HCT116 (cell line): ENCODE measurements around the gene SCAMP1. TPM values are rescaled to one million over a fixed set of nuclear protein-coding genes. Genes with fewer than 3 reads are reported as not detected.

Source experiments
- ATAC-seq: fragments of 200-7000 bp; cut with Tn5 transposase; 2 replicates; pipeline ENCODE4 v1.9.1; 2020; ENCODE audit warnings: mild to moderate bottlenecking, moderate library complexity
- BruUV-seq: library from RNA; stranded (reverse); fragments of 400-500 nt; replicated peaks from 2 replicates; lab custom pipeline; 2021; lab: Mats Ljungman, UMichigan
- CTCF ChIA-PET: fragments of 300-600 bp; sonication (Branson Sonifier 250); formaldehyde crosslinking; loops from one replicate; lab custom pipeline; 2021; ENCODE audit warnings: antibody characterized with exemption; lab: Charles Lee
- POLR2A ChIA-PET: fragments of 300-600, 350-600 bp; sonication (Branson Sonifier 250); formaldehyde crosslinking; loops from one replicate; lab custom pipeline; 2021; ENCODE audit warnings: antibody characterized with exemption; lab: Charles Lee
- RAD21 ChIA-PET, 2 experiments: fragments of 300-600 bp; sonication (Branson Sonifier 250); formaldehyde crosslinking; loops; one replicate each; lab custom pipeline; 2023; ENCODE audit warnings: low total read pairs in 2 of 2; ENCODE audit not compliant: uncharacterized antibody in 2 of 2, unreplicated experiment in 2 of 2, low non-redundant PET in 1 of 2; lab: Charles Lee
- DNase-seq: peaks from one replicate; pipeline ENCODE4 v3.0.0-alpha.2; 2010; ENCODE audit warnings: low read depth, low spot score
- H2AFZ ChIP-seq: fragments of 200-600 bp; shearing (Covaris generic), sonication (generic); 2 replicates; pipeline ENCODE4 v1.6.1; 2017; ENCODE audit warnings: low read depth, mixed run types, mixed read lengths, antibody characterized with exemption, low read length; ENCODE audit not compliant: poor library complexity, severe bottlenecking
- H3K27ac ChIP-seq: 2 replicates; pipeline ENCODE4 v1.5.1; 2012; ENCODE audit warnings: low read depth, low read length
- H3K27me3 ChIP-seq: fragments of 200-600 bp; sonication (generic); 2 replicates; pipeline ENCODE4 v1.6.1; 2016; ENCODE audit warnings: mixed run types, low read length, mixed read lengths; ENCODE audit not compliant: insufficient read depth
- H3K36me3 ChIP-seq, 2 experiments: fragments of 200-500 bp in 1 of 2; fragments of 200-600 bp in 1 of 2; sonication (Bioruptor generic) in 1 of 2; sonication (generic) in 1 of 2; 2 replicates each; pipeline versions ENCODE4 v1.5.1 to v1.6.1; 2014 to 2016; ENCODE audit warnings: low read length in 2 of 2, inconsistent platforms in 1 of 2, mixed read lengths in 1 of 2, mixed run types in 1 of 2; ENCODE audit not compliant: insufficient read depth in 2 of 2, control insufficient read depth in 1 of 2
- H3K4me1 ChIP-seq, 2 experiments: fragments of 200-600 bp in 1 of 2; sonication (generic) in 1 of 2; 2 replicates each; pipeline versions ENCODE4 v1.5.1 to v1.6.1; 2012 to 2017; ENCODE audit warnings: low read length in 2 of 2, inconsistent platforms in 1 of 2, mild to moderate bottlenecking in 1 of 2, mixed read lengths in 1 of 2, mixed run types in 1 of 2, moderate library complexity in 1 of 2; ENCODE audit not compliant: insufficient read depth in 2 of 2, control insufficient read depth in 1 of 2
- H3K4me2 ChIP-seq: fragments of 200-600 bp; sonication (generic); 2 replicates; pipeline ENCODE4 v1.6.1; 2017; ENCODE audit warnings: mixed run types, low read length, mixed read lengths
- H3K4me3 ChIP-seq, 2 experiments: fragments of 200-600 bp in 1 of 2; sonication (generic) in 1 of 2; replicated peaks in 1 of 2; 2 replicates each; pipeline ENCODE4 v1.5.1; 2011 to 2016; ENCODE audit warnings: low read length in 2 of 2, control low read depth in 1 of 2, low read depth in 1 of 2, mild to moderate bottlenecking in 1 of 2, mixed read lengths in 1 of 2, mixed run types in 1 of 2
- H3K79me2 ChIP-seq: fragments of 200-600 bp; sonication (generic); 2 replicates; pipeline ENCODE4 v1.6.1; 2017; ENCODE audit warnings: mild to moderate bottlenecking, mixed run types, low read length, moderate library complexity, mixed read lengths; ENCODE audit not compliant: insufficient read depth
- H3K9ac ChIP-seq: fragments of 200-600 bp; sonication (generic); 2 replicates; pipeline ENCODE4 v1.6.1; 2016; ENCODE audit warnings: low read length, mixed read lengths
- H3K9me2 ChIP-seq: fragments of 200-600 bp; sonication (generic), shearing (Covaris generic); 2 replicates; pipeline ENCODE4 v1.6.1; 2017; ENCODE audit warnings: mixed run types, mild to moderate bottlenecking, moderate library complexity; ENCODE audit not compliant: insufficient read depth
- H3K9me3 ChIP-seq, 2 experiments: fragments of 200-500 bp in 1 of 2; fragments of 200-600 bp in 1 of 2; sonication (Bioruptor generic) in 1 of 2; sonication (generic) in 1 of 2; 2 replicates each; pipeline ENCODE4 v1.6.1; 2014 to 2017; ENCODE audit warnings: low read length in 2 of 2, mixed read lengths in 2 of 2, inconsistent platforms in 1 of 2, low read depth in 1 of 2, mild to moderate bottlenecking in 1 of 2, mixed run types in 1 of 2, moderate library complexity in 1 of 2; ENCODE audit not compliant: control insufficient read depth in 1 of 2, insufficient read depth in 1 of 2
- H4K20me1 ChIP-seq: fragments of 200-600 bp; sonication (generic), shearing (Covaris generic); 2 replicates; pipeline ENCODE4 v1.6.1; 2017; ENCODE audit warnings: mixed run types, mild to moderate bottlenecking, moderate library complexity; ENCODE audit not compliant: insufficient read depth
- CEBPB ChIP-seq: IDR thresholded peaks from 2 replicates; pipeline ENCODE4 v1.6.1; 2012; ENCODE audit warnings: low read depth
- CTCF ChIP-seq, 3 experiments: fragments of 200-600 bp in 1 of 3; sonication (generic) in 1 of 3; IDR thresholded peaks in 2 of 3; conservative IDR thresholded peaks in 1 of 3; 2 replicates each; pipeline ENCODE4 v1.5.1; 2012 to 2017; ENCODE audit warnings: low read depth in 2 of 3, low read length in 2 of 3, antibody characterized with exemption in 1 of 3, borderline replicate concordance in 1 of 3, control low read depth in 1 of 3, mild to moderate bottlenecking in 1 of 3, mixed read lengths in 1 of 3, mixed run types in 1 of 3, moderate library complexity in 1 of 3; ENCODE audit not compliant: insufficient read depth in 1 of 3
- FOSL1 ChIP-seq: IDR thresholded peaks from 2 replicates; pipeline ENCODE4 v1.6.1; 2012; ENCODE audit warnings: low read depth
- JUND ChIP-seq: IDR thresholded peaks from 2 replicates; pipeline ENCODE4 v1.6.1; 2012
- REST ChIP-seq: IDR thresholded peaks from 2 replicates; pipeline ENCODE4 v1.6.1; 2012; ENCODE audit warnings: low read depth
- SIN3A ChIP-seq: IDR thresholded peaks from 2 replicates; pipeline ENCODE4 v1.6.1; 2012; ENCODE audit warnings: low read depth
- SRF ChIP-seq: IDR thresholded peaks from 2 replicates; pipeline ENCODE4 v1.6.1; 2012; ENCODE audit warnings: low read depth
- ZFX ChIP-seq: fragments of 450-650 bp; IDR thresholded peaks from 2 replicates; pipeline ENCODE4 v1.6.1; 2017
- intact Hi-C: fragments of 100-400 bp; cut with micrococcal nuclease; formaldehyde crosslinking; loops from 2 replicates; pipeline ENCODE4 v1.10.0; 2022
- total RNA-seq: library from RNA; stranded (reverse); gene quantifications from one replicate; pipeline ENCODE4 v1.2.1, GENCODE V29; 2021; ENCODE audit not compliant: unreplicated experiment

Gene SCAMP1
- total RNA-seq, 1 experiment from 2014 or later: 46.4 TPM

- no peaks in the 10 kb centered on the region for H3K9me3 ChIP-seq
- intact Hi-C loops: no loop called here
- DNase-seq: no peak
- H2AFZ ChIP-seq: no peak overlapping the region
- no peaks in the 10 kb centered on the region for H3K4me1 ChIP-seq
- no peak overlapping the region for H3K4me3 ChIP-seq
- TF ChIP-seq SRF (no peak), REST (no peak), CTCF (IDR thresholded peaks at IDR 0.05 in 2 of 3, conservative IDR thresholded peaks at IDR 0.05 in 1 of 3; ENCODE audit: borderline replicate concordance in 1 of 3, insufficient read depth in 1 of 3, low read depth in 2 of 3, low read length in 2 of 3) (no peak), FOSL1 (no peak), CEBPB (no peak), JUND (no peak), ZFX (no peak), SIN3A (no peak)
- no peaks in the 10 kb centered on the region for H3K36me3 ChIP-seq
- no TSS peak for BruUV-seq
- ChIA-PET CTCF (no interaction called here), POLR2A (no interaction called here), RAD21 (no interaction called here)
- H4K20me1 ChIP-seq: no peaks in the 10 kb centered on the region
- no peak overlapping the region for H3K9ac ChIP-seq
- H3K79me2 ChIP-seq: no peaks in the 10 kb centered on the region
- H3K4me2 ChIP-seq: no peak overlapping the region
- H3K27me3 ChIP-seq: no peaks in the 10 kb centered on the region
- ATAC-seq: no peak
- no peaks in the 10 kb centered on the region for H3K9me2 ChIP-seq
- H3K27ac ChIP-seq: no peak overlapping the region
Measured at GRCh38 chr5:78527925-78528324, 167.5 kb downstream of the SCAMP1 start.

Other genes starting within 250 kb of the SCAMP1 start
- gene AP3B1, start 65.9 kb upstream of the SCAMP1 start, total RNA-seq: 54.5 TPM